GM21528 (cell line): Measurements from ENCODE around the gene NEK9.
A peak's percentile ranks its signal among the peaks of the same experiment; 100 is the strongest.
"Not testable (repeated sequence)": the region's sequence is repeated elsewhere in the genome, so short reads cannot be mapped to it uniquely, and the experiment has no call there.

Experiments
- ATAC-seq: cut with Tn5 transposase; IDR thresholded peaks from one replicate; pipeline ENCODE4 v1.9.1; 2021; ENCODE audit warnings: mild to moderate bottlenecking, moderate library complexity; ENCODE audit not compliant: unreplicated experiment, low FRiP score

The NEK9 gene

DNA sequence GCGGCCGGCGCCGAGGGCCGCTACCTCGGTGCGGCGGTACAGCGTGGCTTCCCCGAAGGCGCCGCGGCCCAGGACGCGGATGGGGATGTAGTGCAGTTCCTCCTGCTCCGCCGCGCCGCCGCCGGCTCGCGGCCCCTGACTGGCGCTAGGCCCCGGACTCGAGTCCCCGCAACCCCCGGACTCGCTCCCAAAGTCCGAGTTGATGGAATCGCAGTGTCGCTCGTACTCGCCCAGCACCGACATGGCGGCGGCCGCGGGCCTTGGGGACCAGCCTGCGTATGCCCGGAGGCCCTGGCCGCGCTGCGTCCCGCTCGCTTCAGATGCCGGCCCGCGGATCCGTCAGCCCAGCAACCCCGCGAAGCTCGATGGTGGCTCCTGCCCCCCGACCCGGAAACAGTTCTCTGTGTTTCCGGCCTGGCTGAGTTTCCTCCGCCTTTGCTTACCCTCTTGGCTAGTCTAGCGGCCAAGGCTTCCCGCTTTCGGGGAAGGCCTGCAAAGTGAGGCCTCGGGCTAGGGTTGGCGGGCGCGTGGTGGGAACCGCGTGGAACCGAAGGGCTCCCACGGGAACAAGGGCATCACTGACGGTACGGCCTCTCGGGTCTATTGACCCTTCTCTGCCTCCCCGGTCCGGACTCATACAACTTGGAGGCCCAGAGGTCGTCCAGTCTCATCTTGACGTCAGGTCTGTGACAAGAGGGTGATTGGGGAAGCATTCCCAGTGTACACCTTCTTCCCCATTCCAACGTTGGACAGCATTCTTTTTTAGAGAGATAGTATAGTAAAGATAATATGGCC lies at the start of gene NEK9:
Gene NEK9 (minus strand): TSS at position 370 of the 795 bp plus-strand sequence. CDS start 127 bp downstream, at position 243.
- ATAC-seq, result peak; percentile 77

- peak; percentile 83 for ATAC-seq
Observed at GRCh38 chr14:75176142-75176820, 49.4 kb upstream of the NEK9 start, which contains the start of gene TMED10. Gene TMED10 (minus strand): TSS chr14:75176612. CDS start chr14:75176579, 33 bp downstream.

DNA sequence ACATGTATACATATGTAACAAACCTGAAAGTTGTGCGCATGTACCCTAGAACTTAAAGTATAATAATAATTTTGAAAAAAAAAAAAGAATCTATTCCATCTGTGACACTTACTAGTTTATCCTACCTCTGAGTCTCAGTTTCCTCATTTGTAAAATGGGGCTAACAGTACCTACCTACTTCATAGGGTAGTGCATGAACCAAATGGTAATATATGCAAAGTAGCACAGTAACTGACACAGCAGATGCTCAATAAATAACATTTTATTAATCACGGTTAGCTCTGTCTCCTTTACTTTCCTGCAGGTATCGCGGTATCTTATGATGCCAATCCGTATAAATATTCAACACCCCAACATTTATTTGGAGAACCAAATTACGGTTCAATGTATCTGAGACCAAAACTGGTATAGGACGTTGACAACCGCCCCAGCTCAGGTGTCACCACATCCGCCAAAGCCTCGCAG lies 48.9 kb upstream of the NEK9 start:
- ATAC-seq, result peak; percentile 19

DNA sequence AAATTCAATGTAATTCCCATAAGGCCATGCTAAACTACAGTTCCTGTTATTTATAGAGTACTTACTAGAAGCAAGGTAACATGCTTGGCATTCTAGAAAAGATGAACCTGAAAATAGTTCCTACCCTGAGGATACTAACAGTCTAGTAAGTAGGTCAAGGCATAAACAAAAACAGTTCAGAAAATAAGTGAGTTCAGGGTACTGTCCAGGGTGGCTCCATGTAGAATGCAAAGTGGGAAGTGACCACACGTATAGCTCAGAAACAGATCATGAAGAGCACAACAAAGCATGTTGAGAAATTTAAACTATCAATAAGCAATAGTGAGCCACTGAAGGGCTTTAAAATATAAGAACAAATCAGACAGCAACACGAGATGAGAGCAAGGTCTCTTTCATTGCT lies 47.2 kb upstream of the NEK9 start:
- no peak for ATAC-seq

GRCh38 chr14:75170772-75171171 lies 43.9 kb upstream of the NEK9 start:
- no peak for ATAC-seq

- no peak for ATAC-seq
Observed at GRCh38 chr14:75168586-75169335, 41.9 kb upstream of the NEK9 start.

DNA sequence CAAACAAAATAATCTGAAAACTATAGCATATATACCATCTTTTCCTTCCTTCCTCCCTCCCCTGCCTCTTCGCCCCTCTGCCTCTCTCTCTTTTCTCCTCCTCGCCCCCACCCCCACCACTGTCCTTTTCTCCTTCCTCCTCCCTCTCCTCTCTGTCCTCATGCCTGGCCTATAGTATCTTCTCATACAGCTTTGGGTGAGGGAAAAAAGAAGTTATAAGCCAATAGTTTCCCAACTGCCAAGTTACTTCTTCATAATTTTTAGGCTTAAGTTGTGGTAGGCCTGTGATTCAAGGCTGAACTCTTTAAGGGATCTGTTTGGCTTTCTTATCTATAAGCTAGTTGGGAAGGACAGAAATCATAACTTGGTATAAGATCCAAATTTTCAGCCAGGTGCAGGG lies 40.5 kb upstream of the NEK9 start:
- no peak for ATAC-seq

GRCh38 chr14:75165586-75166391 lies 38.9 kb upstream of the NEK9 start:
- ATAC-seq, result no peak

GRCh38 chr14:75164809-75165208 lies 38.0 kb upstream of the NEK9 start:
- ATAC-seq, result no peak

GRCh38 chr14:75163677-75164076 lies 36.8 kb upstream of the NEK9 start:
- ATAC-seq, result no peak

DNA sequence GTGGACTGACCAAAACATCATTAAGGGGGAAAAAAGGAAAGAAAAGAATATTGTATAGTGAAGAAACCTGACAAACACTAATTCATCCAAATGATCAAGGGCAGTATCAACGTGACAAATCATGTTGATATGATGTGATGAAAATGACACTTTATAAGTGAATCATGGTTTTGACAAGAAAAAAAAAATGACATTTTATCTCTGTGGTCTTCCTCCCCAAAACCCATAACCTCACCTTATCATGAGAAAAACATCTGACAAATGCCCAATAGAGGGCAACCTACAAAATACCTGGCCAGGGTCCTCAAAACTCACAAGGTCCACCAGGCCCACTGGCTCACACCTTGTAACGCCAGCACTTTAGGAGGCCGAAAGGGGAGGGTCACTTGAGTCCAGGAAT lies 35.8 kb upstream of the NEK9 start:
- no peak for ATAC-seq

DNA sequence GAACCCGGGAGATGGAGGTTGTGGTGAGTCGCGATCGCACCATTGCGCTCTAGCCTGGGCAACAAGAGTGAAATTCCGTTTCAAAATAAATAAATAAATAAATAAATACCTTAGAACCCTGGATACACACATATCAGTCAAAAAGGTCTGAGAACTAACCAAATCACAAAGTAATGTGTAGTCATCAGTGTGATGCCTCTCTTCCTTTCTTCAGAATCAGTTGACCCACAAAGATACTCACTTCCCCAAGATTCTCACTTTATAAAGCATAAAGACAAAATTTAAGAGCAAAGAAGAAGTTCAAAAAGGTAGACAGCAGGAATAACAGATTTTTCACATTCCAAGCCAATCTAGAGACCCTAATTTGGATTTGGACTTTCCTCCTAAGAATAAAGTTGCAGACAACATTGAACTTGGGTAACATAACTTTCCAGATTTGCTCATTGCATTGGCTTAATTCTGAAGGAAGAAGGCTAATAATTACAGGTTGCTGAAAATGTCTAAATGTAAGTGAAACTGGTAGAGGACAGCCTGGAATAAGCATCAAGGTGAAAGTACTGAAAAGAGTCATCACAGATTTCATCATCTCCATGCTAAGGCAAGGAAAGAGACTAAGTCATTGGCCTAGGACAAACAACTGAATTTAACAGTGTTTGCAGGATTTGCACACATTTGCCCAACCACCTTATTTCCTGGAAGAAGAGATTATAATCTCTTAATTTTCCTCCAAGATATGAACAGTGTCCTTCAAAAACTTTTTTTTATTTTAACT lies 32.2 kb upstream of the NEK9 start:
- no peak for ATAC-seq

DNA sequence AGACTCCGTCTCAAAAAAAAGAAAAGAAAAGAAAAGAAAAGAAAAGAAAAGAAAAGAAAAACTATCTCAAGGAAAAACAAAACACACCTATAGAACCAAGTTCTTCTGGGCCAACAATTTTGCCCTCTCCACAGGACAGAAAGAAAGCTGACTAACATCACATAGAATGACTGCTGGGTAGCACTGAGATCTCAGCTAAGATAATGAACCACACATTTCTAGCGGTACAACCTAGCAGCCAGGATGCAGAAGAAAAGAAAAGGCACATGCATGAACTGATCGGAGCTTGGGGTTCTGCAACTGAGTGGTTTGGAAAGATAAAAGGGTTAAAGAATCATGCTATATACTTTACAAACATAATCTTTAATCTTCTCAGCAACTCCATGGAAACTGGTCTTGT lies 30.1 kb upstream of the NEK9 start:
- ATAC-seq, result no peak

- no peak for ATAC-seq
Observed at GRCh38 chr14:75156111-75156510, 29.3 kb upstream of the NEK9 start.

DNA sequence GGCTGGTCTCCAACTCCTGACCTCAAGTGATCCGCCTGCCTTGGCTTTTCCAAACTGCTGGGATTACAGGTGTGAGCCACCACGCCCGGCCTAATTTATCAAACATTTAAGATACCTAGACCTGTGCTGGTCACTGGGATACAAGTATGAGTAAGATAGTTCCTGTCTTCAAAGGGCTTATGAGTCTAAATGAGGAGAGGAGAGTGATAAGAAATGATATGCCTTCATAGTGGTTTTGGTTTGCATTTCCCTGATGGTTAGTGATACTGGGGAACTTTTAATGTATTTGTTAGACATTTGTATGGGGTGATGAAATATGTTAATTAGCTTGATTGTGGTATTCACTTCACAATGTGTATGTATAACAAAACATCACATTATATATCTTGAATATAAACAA lies 28.3 kb upstream of the NEK9 start:
- ATAC-seq, result no peak

- no peak for ATAC-seq
Observed at GRCh38 chr14:75153295-75153694, 26.4 kb upstream of the NEK9 start.

DNA sequence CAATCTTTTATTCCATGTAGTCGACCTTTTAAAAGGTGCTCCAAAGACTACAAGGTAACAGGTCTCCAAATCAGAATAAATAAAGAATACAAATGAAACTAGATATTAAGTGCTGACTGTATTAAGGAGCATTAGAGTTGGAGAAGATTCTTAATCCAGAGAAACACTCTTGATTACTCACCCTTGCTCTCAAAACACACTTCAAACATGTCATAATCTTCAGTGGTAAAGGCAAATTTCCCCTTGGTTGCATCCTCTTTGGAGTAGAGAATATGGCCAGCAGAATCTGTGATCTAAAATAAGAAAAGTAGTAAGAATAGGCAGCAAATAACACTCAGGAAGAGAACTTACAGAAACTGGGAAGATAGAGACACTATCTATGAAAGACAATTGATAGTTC lies 25.0 kb upstream of the NEK9 start:
- ATAC-seq, result no peak

DNA sequence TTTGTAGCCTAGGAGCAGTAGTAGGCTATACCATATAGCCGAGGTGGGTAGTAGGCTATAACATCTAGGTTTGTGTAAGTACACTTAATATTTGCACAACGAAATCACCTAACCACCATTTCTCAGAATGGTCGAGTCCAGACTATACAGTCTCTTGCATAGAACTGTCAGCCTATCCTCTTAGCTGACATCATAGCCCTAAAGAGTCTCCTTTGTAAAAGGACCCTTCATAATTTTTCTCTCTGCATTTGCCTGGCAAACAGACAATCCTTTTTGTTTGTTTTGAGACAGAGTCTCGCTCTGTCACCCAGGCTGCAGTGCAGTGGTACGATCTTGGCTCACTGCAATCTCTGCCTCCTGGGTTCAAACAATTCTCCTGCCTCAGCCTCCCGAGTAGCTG lies 23.8 kb upstream of the NEK9 start:
- not testable (repeated sequence) for ATAC-seq

DNA sequence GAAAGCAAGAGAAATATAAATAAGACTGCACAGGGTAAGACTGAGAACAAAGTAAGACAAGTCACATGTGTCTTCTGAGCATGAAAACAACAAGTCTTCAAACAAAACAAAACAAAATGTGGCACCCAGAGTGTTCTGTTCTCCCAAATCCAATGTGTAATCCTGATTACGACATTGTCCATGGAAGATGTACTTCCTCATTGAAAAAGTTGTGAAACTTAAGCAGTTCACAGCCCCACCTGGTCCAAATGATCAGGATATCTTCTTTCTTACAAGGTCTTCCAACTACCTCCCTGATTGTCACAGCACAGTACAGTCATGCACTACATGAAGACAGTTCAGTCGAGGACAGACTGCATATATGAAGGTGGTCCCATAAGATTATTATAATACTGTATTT lies 23.3 kb upstream of the NEK9 start:
- no peak for ATAC-seq
